HG02973 (cell line): ENCODE measurements around the gene NET1.
A peak's percentile ranks its signal among the peaks of the same experiment; 100 is the strongest.
"Not testable (repeated sequence)": the region's sequence is repeated elsewhere in the genome, so short reads cannot be mapped to it uniquely, and the experiment has no call there.

Experiments used
- ATAC-seq: cut with Tn5 transposase; IDR thresholded peaks from one replicate; pipeline ENCODE4 v1.9.1; 2021; ENCODE audit warnings: moderate library complexity; ENCODE audit not compliant: unreplicated experiment

The NET1 gene

GRCh38 chr10:5412277-5412941 is at the start of gene NET1:
TSS of gene NET1 (plus strand) at chr10:5412557. CDS start at chr10:5412693, 136 bp downstream.
- ATAC-seq: peak; percentile 97

- no peak for ATAC-seq
Observed at GRCh38 chr10:5362873-5363272, 49.5 kb upstream of the NET1 start.

GRCh38 chr10:5364374-5364773 is 48.0 kb upstream of the NET1 start:
- no peak for ATAC-seq

GRCh38 chr10:5364890-5365338 is 47.4 kb upstream of the NET1 start, which contains the start of gene UCN3:
TSS of gene UCN3 (plus strand) at chr10:5364966. CDS start at chr10:5373721, 8,755 bp downstream.
- no peak for ATAC-seq

- ATAC-seq: no peak
Observed at GRCh38 chr10:5365928-5366327, 46.4 kb upstream of the NET1 start.

GRCh38 chr10:5369362-5370158 is 42.8 kb upstream of the NET1 start:
- no peak for ATAC-seq

GRCh38 chr10:5370493-5371352 is 41.6 kb upstream of the NET1 start:
- no peak for ATAC-seq

GRCh38 chr10:5373307-5373706 is 39.0 kb upstream of the NET1 start:
- no peak for ATAC-seq

- ATAC-seq: no peak
Observed at GRCh38 chr10:5373891-5374611, 38.3 kb upstream of the NET1 start.

GRCh38 chr10:5376450-5376849 is 35.9 kb upstream of the NET1 start:
- no peak for ATAC-seq

- not testable (repeated sequence) for ATAC-seq
Observed at GRCh38 chr10:5379202-5379601, 33.2 kb upstream of the NET1 start.

- not testable (repeated sequence) for ATAC-seq
Observed at GRCh38 chr10:5380395-5380794, 32.0 kb upstream of the NET1 start.

- no peak for ATAC-seq
Observed at GRCh38 chr10:5381187-5381586, 31.2 kb upstream of the NET1 start.

- ATAC-seq: no peak
Observed at GRCh38 chr10:5385224-5385623, 27.1 kb upstream of the NET1 start.

GRCh38 chr10:5387169-5387568 is 25.2 kb upstream of the NET1 start:
- no peak for ATAC-seq

- no peak for ATAC-seq
Observed at GRCh38 chr10:5390607-5391205, 21.7 kb upstream of the NET1 start.

- ATAC-seq: no peak
Observed at GRCh38 chr10:5391790-5392189, 20.6 kb upstream of the NET1 start.

- no peak for ATAC-seq
Observed at GRCh38 chr10:5393529-5393928, 18.8 kb upstream of the NET1 start.

GRCh38 chr10:5395168-5395567 is 17.2 kb upstream of the NET1 start:
- ATAC-seq: no peak
